ENCODE measurements around the gene CDC25C. TPM values are rescaled to one million over a fixed set of nuclear protein-coding genes. Genes with fewer than 3 reads are reported as not detected.

The CDC25C gene
- total and polyA plus RNA-seq, 4 donors, result 0.49 to 6.9 (median 0.59) TPM; not detected in 1

- peak overlapping the region; percentile 40 to 76 for H3K9ac ChIP-seq (ENCODE audit: low read depth in 1 of 2, low read length in 2 of 2)
- no peaks in the 10 kb centered on the region for H3K27me3 ChIP-seq (ENCODE audit: control insufficient read depth in 4 of 4, insufficient read depth in 4 of 4, low read length in 3 of 4)
- no peak for TF ChIP-seq FOXA1 (IDR thresholded peaks at IDR 0.05)
- DNase-seq (ENCODE audit: low spot score), result no peak
- H3K9me3 ChIP-seq (ENCODE audit: control insufficient read depth in 4 of 4, low read length in 3 of 4), result no peaks in the 10 kb centered on the region
- peak overlapping the region; percentile 95 to 99 for H3K27ac ChIP-seq (ENCODE audit: low read depth in 1 of 2, low read length in 2 of 2)
- 3% methylated on average over 22 of the region's 22 CpGs for WGBS
- peak overlapping the region; percentile 73 to 86 (median 81) for H3K4me3 ChIP-seq (ENCODE audit: low read depth in 1 of 3, low read length in 3 of 3)
- H3K4me1 ChIP-seq (ENCODE audit: control insufficient read depth in 4 of 4, insufficient read depth in 4 of 4, low read length in 3 of 4), result peaks cover 1 to 13% (median 7%) of the 10 kb centered on the region in 4 donors
- peaks cover 0 to 12% (median 6%) of the 10 kb centered on the region in 4 donors for H3K36me3 ChIP-seq (ENCODE audit: control insufficient read depth in 4 of 4, insufficient read depth in 3 of 4, low read depth in 1 of 4, low read length in 3 of 4)
Observed at GRCh38 chr5:138338411-138339090, 6.9 kb upstream of the CDC25C start.

- TF ChIP-seq MAX (IDR thresholded peaks at IDR 0.05) (peak; percentile 88), GABPA (IDR thresholded peaks at IDR 0.05 in 1 of 2, conservative IDR thresholded peaks at IDR 0.05 in 1 of 2) (no peak), EGR1 (IDR thresholded peaks at IDR 0.05; ENCODE audit: low read depth in 2 of 2) (peak; percentile 65 to 73), JUND (IDR thresholded peaks at IDR 0.05) (no peak), CTCF (IDR thresholded peaks at IDR 0.05; ENCODE audit: low read depth, low read length, missing input control) (no peak), HNF4G (IDR thresholded peaks at IDR 0.05) (no peak), FOXA2 (IDR thresholded peaks at IDR 0.05) (peak; percentile 53), RXRA (IDR thresholded peaks at IDR 0.05) (peak in 1 of 2 donors; percentile 2), REST (IDR thresholded peaks at IDR 0.05) (peak; percentile 95), ZBTB33 (IDR thresholded peaks at IDR 0.05) (peak; percentile 46), ATF3 (IDR thresholded peaks at IDR 0.05) (peak; percentile 36), FOXA1 (IDR thresholded peaks at IDR 0.05) (peak; percentile 24), HNF4A (conservative IDR thresholded peaks at IDR 0.05) (no peak), SP1 (IDR thresholded peaks at IDR 0.05) (peak; percentile 86), TAF1 (conservative IDR thresholded peaks at IDR 0.05) (peak; percentile 98), RAD21 (IDR thresholded peaks at IDR 0.05) (peak in 1 of 2 donors; percentile 23), YY1 (IDR thresholded peaks at IDR 0.05) (peak; percentile 79), NR2F2 (IDR thresholded peaks at IDR 0.05) (no peak)
- Histone ChIP-seq H3K9ac (ENCODE audit: low read depth in 1 of 2, low read length in 2 of 2) (peak within 1 kb of the TSS; percentile 76 to 78), H3K4me1 (ENCODE audit: control insufficient read depth in 4 of 4, insufficient read depth in 4 of 4, low read length in 3 of 4) (peaks cover 1 to 13% (median 7%) of the 10 kb centered on the region in 4 donors), H3K9me3 (ENCODE audit: control insufficient read depth in 4 of 4, low read length in 3 of 4) (no peaks in the 10 kb centered on the region), H3K27ac (ENCODE audit: low read depth in 1 of 2, low read length in 2 of 2) (peak within 1 kb of the TSS; percentile 95 to 99), H3K36me3 (ENCODE audit: control insufficient read depth in 4 of 4, insufficient read depth in 3 of 4, low read depth in 1 of 4, low read length in 3 of 4) (peaks cover 0 to 9% (median 5%) of the 10 kb centered on the region in 4 donors), H3K27me3 (ENCODE audit: control insufficient read depth in 4 of 4, insufficient read depth in 4 of 4, low read length in 3 of 4) (no peaks in the 10 kb centered on the region), H3K4me3 (ENCODE audit: low read depth in 1 of 3, low read length in 3 of 3) (peak within 1 kb of the TSS; percentile 73 to 86 (median 81))
- WGBS, result under 1% methylated on average over 56 of the region's 56 CpGs
- DNase-seq (ENCODE audit: low spot score), result peak; percentile 95
Observed at GRCh38 chr5:138337685-138338410, 6.2 kb upstream of the CDC25C start, which contains the start of gene FAM53C. FAM53C (plus strand) TSS chr5:138338266; CDS start chr5:138341336, 3,070 bp downstream.

Measured in liver (tissue), 9 donors.